A549 (cell line): ENCODE measurements around the gene ZNF341. TPM values are rescaled to one million over a fixed set of nuclear protein-coding genes. Genes with fewer than 3 reads are reported as not detected.

Source experiments
- ATAC-seq, 2 experiments: fragments of 200-7000 bp in 1 of 2; fragments of >200 bp in 1 of 2; cut with Nextera tagmentation in 1 of 2; cut with Tn5 transposase in 1 of 2; 3 replicates each; pipeline versions ENCODE4 v1.8.0 to v1.9.1; 2018 to 2020; ENCODE audit warnings: mild to moderate bottlenecking in 1 of 2, moderate library complexity in 1 of 2
- CTCF ChIA-PET: fragments of 300-600 bp; sonication (Branson Sonifier 250); formaldehyde crosslinking; extraction: SDS; loops from one replicate; lab custom pipeline; 2021; ENCODE audit warnings: antibody characterized with exemption, inconsistent platforms; lab: Yijun Ruan, JAX
- POLR2A ChIA-PET: fragments of 350-600 bp; formaldehyde crosslinking; extraction: SDS; loops from one replicate; lab custom pipeline; 2021; ENCODE audit warnings: antibody characterized with exemption, inconsistent platforms; lab: Yijun Ruan, JAX
- DNase-seq, 2 experiments: peaks; one replicate each; pipeline versions ENCODE4 v3.0.0 to v3.0.0-alpha.2; 2011 to 2016; ENCODE audit warnings: low read depth in 1 of 2, low spot score in 1 of 2
- FAIRE-seq: peaks from 2 replicates; lab custom pipeline; 2011; peaks lifted over from hg19 to GRCh38; lab: Jason Lieb, UNC
- H3K27ac ChIP-seq, 2 experiments: fragments of >200 bp; sonication (Bioruptor Twin); formaldehyde crosslinking; 3 replicates each; pipeline ENCODE4 v1.5.1; 2016 to 2017
- H3K4me1 ChIP-seq: fragments of >200 bp; sonication (Bioruptor Twin); formaldehyde crosslinking; 3 replicates; pipeline ENCODE4 v1.6.1; 2016
- H3K4me2 ChIP-seq: fragments of >200 bp; sonication (Bioruptor Twin); formaldehyde crosslinking; 3 replicates; pipeline ENCODE4 v1.6.1; 2016
- H3K4me3 ChIP-seq: fragments of >200 bp; sonication (Bioruptor Twin); formaldehyde crosslinking; 3 replicates; pipeline ENCODE4 v1.5.1; 2016
- H3K9me3 ChIP-seq: fragments of >200 bp; sonication (Bioruptor Twin); formaldehyde crosslinking; 3 replicates; pipeline ENCODE4 v1.6.1; 2016
- BHLHE40 ChIP-seq: IDR thresholded peaks from 2 replicates; pipeline ENCODE4 v1.6.1; 2012; ENCODE audit warnings: low read depth, low read length, inconsistent platforms
- CEBPB ChIP-seq, 2 experiments: fragments of >200 bp in 1 of 2; sonication (Bioruptor Twin) in 1 of 2; formaldehyde crosslinking in 1 of 2; IDR thresholded peaks; 2 replicates each; pipeline ENCODE4 v1.6.1; 2012 to 2016
- CHD2 ChIP-seq: fragments of 150-350 bp; IDR thresholded peaks from 2 replicates; pipeline ENCODE4 v1.6.1; 2014; ENCODE audit warnings: low read length; ENCODE audit not compliant: partially characterized antibody
- CHD4 ChIP-seq: fragments of 200-600 bp; sonication (generic); IDR thresholded peaks from 2 replicates; pipeline ENCODE4 v1.6.1; 2016; ENCODE audit warnings: antibody characterized with exemption, mild to moderate bottlenecking, borderline replicate concordance
- EHF ChIP-seq: fragments of 250-450 bp; sonication (Bioruptor Pico); IDR thresholded peaks from 2 replicates; pipeline ENCODE4 v1.5.0; 2020; ENCODE audit warnings: mild to moderate bottlenecking
- FOSL2 ChIP-seq, 2 experiments: fragments of 450-650 bp in 1 of 2; fragments of >200 bp in 1 of 2; sonication (Bioruptor Twin) in 1 of 2; formaldehyde crosslinking; IDR thresholded peaks; 2 replicates each; pipeline versions ENCODE4 v1.5.0 to v1.6.1; 2016 to 2020; ENCODE audit warnings: mild to moderate bottlenecking in 1 of 2, moderate library complexity in 1 of 2
- GATA3 ChIP-seq: IDR thresholded peaks from 2 replicates; pipeline ENCODE4 v1.6.1; 2012; ENCODE audit warnings: borderline replicate concordance
- HDAC2 ChIP-seq: fragments of 200-600 bp; sonication (generic); IDR thresholded peaks from 2 replicates; pipeline ENCODE4 v1.6.1; 2016
- HOXB13 ChIP-seq: fragments of 250-450 bp; sonication (Bioruptor Pico); IDR thresholded peaks from 2 replicates; pipeline ENCODE4 v1.5.0; 2020; ENCODE audit warnings: low read depth, mild to moderate bottlenecking, moderate library complexity
- JUN ChIP-seq, 2 experiments: fragments of >200 bp; sonication (Bioruptor Twin); formaldehyde crosslinking; IDR thresholded peaks; 2 replicates in 1 of 2; 3 replicates in 1 of 2; pipeline ENCODE4 v1.6.1; 2016 to 2017
- JUNB ChIP-seq: fragments of >200 bp; sonication (Bioruptor Twin); formaldehyde crosslinking; IDR thresholded peaks from 2 replicates; pipeline ENCODE4 v1.6.1; 2016
- KDM1A ChIP-seq: fragments of 200-600 bp; sonication (generic); IDR thresholded peaks from 2 replicates; pipeline ENCODE4 v1.6.1; 2016; ENCODE audit warnings: low read depth, mild to moderate bottlenecking
- MAFK ChIP-seq: fragments of 450-650 bp; IDR thresholded peaks from 2 replicates; pipeline ENCODE4 v1.6.1; 2014; ENCODE audit not compliant: partially characterized antibody
- MAZ ChIP-seq: fragments of 150-350 bp; IDR thresholded peaks from 2 replicates; pipeline ENCODE4 v1.6.1; 2014; ENCODE audit warnings: antibody characterized with exemption, low read depth, low read length, borderline replicate concordance
- MYC ChIP-seq: IDR thresholded peaks from 2 replicates; pipeline ENCODE4 v1.6.1; 2012; ENCODE audit warnings: mild to moderate bottlenecking, inconsistent platforms, low read length, improper control_type of control experiment, borderline replicate concordance
- NFE2L2 ChIP-seq: fragments of 150-350 bp; conservative IDR thresholded peaks from 2 replicates; pipeline ENCODE4 v1.6.1; 2014; ENCODE audit warnings: low read length
- PHF8 ChIP-seq: fragments of 200-600 bp; sonication (generic); IDR thresholded peaks from 2 replicates; pipeline ENCODE4 v1.6.1; 2016; ENCODE audit warnings: low read depth, mild to moderate bottlenecking, antibody characterized with exemption, moderate library complexity, borderline replicate concordance
- RAD21 ChIP-seq, 2 experiments: fragments of >200 bp in 1 of 2; sonication (Bioruptor Twin) in 1 of 2; formaldehyde crosslinking in 1 of 2; IDR thresholded peaks in 1 of 2; conservative IDR thresholded peaks in 1 of 2; 2 replicates in 1 of 2; 3 replicates in 1 of 2; pipeline ENCODE4 v1.6.1; 2012 to 2018; ENCODE audit warnings: inconsistent platforms in 1 of 2
- RARB ChIP-seq: fragments of 250-450 bp; sonication (Bioruptor Pico); IDR thresholded peaks from 2 replicates; pipeline ENCODE4 v1.8.0; 2021; ENCODE audit warnings: mild to moderate bottlenecking, moderate library complexity
- SREBF2 ChIP-seq: fragments of 450-650 bp; IDR thresholded peaks from 2 replicates; pipeline ENCODE4 v1.6.1; 2014; ENCODE audit warnings: mild to moderate bottlenecking, moderate library complexity
- ZFP36 ChIP-seq: fragments of 450-650 bp; IDR thresholded peaks from 2 replicates; pipeline ENCODE4 v1.6.1; 2014; ENCODE audit warnings: borderline replicate concordance; ENCODE audit not compliant: partially characterized antibody
- ZNF302 ChIP-seq: fragments of 250-450 bp; sonication (Bioruptor Pico); IDR thresholded peaks from 2 replicates; pipeline ENCODE4 v1.9.0; 2021; ENCODE audit warnings: inconsistent platforms, mild to moderate bottlenecking, moderate library complexity
- WGBS: methylation state at CpG from one replicate; pipeline ENCODE4 v1.1.6; 2017; ENCODE audit errors: missing lambda C conversion rate; 5-methylcytosine and 5-hydroxymethylcytosine counted together
- polyA plus RNA-seq, 4 experiments: library from polyadenylated mRNA; depleted of rRNA in 3 of 4; stranded (reverse); fragments of >200 nt; fragmentation: RNase III in 1 of 4; extraction: RNeasy Plus Mini Kit Qiagen cat#74134 plus additional on column Dnase treatment in 1 of 4; gene quantifications; 2 replicates in 3 of 4; 3 replicates in 1 of 4; pipeline ENCODE4 v1.2.3, GENCODE V29; 2011 to 2017
- TF ChIP-seq, protein P1 (sequence below): fragments of 250-450 bp; sonication (Bioruptor Pico); IDR thresholded peaks from 2 replicates; pipeline ENCODE4 v1.5.0; 2021; ENCODE audit warnings: mild to moderate bottlenecking, moderate library complexity, borderline replicate concordance
- TF ChIP-seq, protein P2 (sequence below): IDR thresholded peaks from 2 replicates; pipeline ENCODE4 v1.6.1; 2012

The ZNF341 gene
- polyA plus RNA-seq, 2 of the 4 experiments (the other 2 are of a cell fraction), result 2.1 to 4.1 TPM

DNA sequence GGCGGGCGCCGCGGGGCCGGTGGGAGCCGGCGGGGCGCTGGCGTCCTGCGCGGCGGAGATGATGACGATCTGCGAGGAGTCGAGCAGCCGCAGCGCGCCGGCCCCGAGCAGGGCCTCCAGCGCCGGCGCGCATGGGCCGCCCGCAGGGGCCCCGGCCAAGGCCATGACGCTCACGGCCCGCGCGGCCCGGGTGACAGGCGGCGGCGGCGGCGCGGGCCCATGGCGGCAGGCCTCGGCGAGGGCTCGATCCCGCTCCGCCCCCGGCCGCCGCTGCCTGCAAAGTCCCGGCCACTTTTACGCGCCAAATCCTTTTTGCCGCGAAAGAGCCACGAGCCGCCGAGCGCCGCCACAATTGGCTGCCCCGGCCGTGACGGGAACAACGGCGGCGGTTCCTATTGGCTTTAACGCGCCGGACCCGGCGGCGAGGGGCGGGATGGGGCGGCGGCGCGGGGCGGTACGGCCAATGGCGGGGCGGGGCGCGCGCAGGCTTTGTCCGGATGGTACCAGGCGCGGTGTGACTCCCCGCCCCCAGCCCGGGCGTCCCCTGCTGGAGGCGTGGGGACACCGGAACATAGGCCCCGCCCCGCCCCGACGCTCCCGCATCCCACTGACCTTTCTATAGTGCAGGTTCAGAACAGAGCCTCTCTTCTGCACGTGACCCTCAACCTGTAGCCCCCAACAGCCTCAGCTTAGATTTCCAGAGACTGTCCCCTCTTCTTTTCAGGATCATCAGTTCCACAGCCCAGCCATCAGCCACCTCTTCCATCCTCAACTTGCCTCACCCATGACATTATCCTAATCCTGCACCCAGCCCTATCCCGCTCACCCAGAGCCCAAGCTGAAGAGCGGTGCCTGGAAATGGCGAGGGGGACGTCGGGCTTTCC, 45.5 kb upstream of the ZNF341 start, which contains the start of gene E2F1 (continued):
- no peak for TF ChIP-seq CHD2
- no peak for TF ChIP-seq JUNB
- no peak for TF ChIP-seq EHF (CRISPR knock-in tag)
- TF ChIP-seq KDM1A, result no peak
- TF ChIP-seq SREBF2, result no peak
- no peak for TF ChIP-seq MAFK
- TF ChIP-seq JUN (IDR thresholded peaks at IDR 0.05), result peak in 1 of 2 experiments; percentile 60; a peak in 1 of 5 replicates
- TF ChIP-seq CEBPB (IDR thresholded peaks at IDR 0.05), result no peak
- TF ChIP-seq, protein P1, sequence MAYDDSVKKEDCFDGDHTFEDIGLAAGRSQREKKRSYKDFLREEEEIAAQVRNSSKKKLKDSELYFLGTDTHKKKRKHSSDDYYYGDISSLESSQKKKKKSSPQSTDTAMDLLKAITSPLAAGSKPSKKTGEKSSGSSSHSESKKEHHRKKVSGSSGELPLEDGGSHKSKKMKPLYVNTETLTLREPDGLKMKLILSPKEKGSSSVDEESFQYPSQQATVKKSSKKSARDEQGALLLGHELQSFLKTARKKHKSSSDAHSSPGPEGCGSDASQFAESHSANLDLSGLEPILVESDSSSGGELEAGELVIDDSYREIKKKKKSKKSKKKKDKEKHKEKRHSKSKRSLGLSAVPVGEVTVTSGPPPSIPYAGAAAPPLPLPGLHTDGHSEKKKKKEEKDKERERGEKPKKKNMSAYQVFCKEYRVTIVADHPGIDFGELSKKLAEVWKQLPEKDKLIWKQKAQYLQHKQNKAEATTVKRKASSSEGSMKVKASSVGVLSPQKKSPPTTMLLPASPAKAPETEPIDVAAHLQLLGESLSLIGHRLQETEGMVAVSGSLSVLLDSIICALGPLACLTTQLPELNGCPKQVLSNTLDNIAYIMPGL (CRISPR knock-in tag), result no peak
- TF ChIP-seq RARB (CRISPR knock-in tag), result no peak
- TF ChIP-seq BHLHE40, result no peak
- no peak for TF ChIP-seq MAZ
- TF ChIP-seq CHD4, result no peak
- TF ChIP-seq ZNF302 (CRISPR knock-in tag), result no peak
- no peak for TF ChIP-seq ZFP36
- TF ChIP-seq PHF8, result no peak

DNA sequence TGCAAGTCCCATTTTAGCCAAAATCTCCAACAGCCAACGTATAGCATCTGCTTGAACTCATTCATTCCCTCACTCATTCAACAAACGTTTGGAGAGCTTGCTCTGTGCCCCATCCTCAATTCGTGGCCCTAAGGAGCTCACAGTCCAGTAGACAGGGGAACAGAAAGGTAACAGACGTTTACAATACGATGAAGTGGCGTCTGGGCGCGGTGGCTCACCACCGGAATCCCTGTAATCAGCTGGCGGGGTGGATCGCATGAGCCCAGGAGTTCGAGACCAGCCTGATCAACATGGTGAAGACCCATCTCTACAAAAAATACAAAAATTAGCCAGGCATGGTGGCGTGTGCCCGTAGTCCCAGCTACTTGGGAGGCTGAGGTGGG, 44.8 kb upstream of the ZNF341 start:
- TF ChIP-seq JUN (IDR thresholded peaks at IDR 0.05), result no peak
- TF ChIP-seq HOXB13 (CRISPR knock-in tag), result no peak
- no peak for TF ChIP-seq KDM1A
- TF ChIP-seq HDAC2, result no peak
- no peak for TF ChIP-seq JUNB
- no peak for TF ChIP-seq MYC
- no peak for TF ChIP-seq RAD21 (conservative IDR thresholded peaks at IDR 0.05 in 1 of 2, IDR thresholded peaks at IDR 0.05 in 1 of 2)
- no peak for TF ChIP-seq GATA3
- TF ChIP-seq NFE2L2, result no peak
- TF ChIP-seq, protein P2, sequence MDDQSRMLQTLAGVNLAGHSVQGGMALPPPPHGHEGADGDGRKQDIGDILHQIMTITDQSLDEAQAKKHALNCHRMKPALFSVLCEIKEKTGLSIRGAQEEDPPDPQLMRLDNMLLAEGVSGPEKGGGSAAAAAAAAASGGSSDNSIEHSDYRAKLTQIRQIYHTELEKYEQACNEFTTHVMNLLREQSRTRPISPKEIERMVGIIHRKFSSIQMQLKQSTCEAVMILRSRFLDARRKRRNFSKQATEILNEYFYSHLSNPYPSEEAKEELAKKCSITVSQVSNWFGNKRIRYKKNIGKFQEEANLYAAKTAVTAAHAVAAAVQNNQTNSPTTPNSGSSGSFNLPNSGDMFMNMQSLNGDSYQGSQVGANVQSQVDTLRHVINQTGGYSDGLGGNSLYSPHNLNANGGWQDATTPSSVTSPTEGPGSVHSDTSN, result no peak
- TF ChIP-seq FOSL2 (IDR thresholded peaks at IDR 0.05), result no peak
- no peak for TF ChIP-seq FOSL2 (CRISPR knock-in tag; IDR thresholded peaks at IDR 0.05)
- TF ChIP-seq, all 56 proteins: peak for 0
- Histone ChIP-seq H3K4me2 (peak overlapping the region; percentile 81), H3K4me1 (peaks cover 24% of the 10 kb centered on the region), H3K9me3 (no peaks in the 10 kb centered on the region), H3K27ac (peak overlapping the region; percentile 60 to 77), H3K4me3 (peak overlapping the region; percentile 36)
- no peak for DNase-seq
- no peak for ATAC-seq
- ChIA-PET CTCF (interaction anchor here (0.8 to 1.3 kb wide), 5 partner anchors 18 to 382 kb away, joined by 3 to 4 read pairs (median 3); partner anchors contain the start of genes ACTL10 and ZNF341), POLR2A (interaction anchor here (1.3 kb wide), 1 partner anchor 23 kb away, joined by 3 read pairs; no protein-coding TSS in a partner anchor)
- FAIRE-seq, result no peak
- WGBS, result 80% methylated on average over 14 of the region's 14 CpGs
